ENCODE data around the gene CEND1. TPM values are rescaled to one million over a fixed set of nuclear protein-coding genes. Genes with fewer than 3 reads are reported as not detected.
A peak's percentile ranks its signal among the peaks of the same experiment; 100 is the strongest.

Gene CEND1
- total RNA-seq, 1 donor from 2014 or later, result 0.27 TPM

- DNase-seq (no peak), ATAC-seq (ENCODE audit: low read depth) (no peak)
- no peak for TF ChIP-seq CTCF (IDR thresholded peaks at IDR 0.05)
- no peaks in the 10 kb centered on the region for H3K27me3 Mint-ChIP-seq
- H3K36me3 Mint-ChIP-seq (ENCODE audit: low read depth), result peaks cover 25% of the 10 kb centered on the region
- H3K4me1 Mint-ChIP-seq, result peaks cover 20% of the 10 kb centered on the region
- POLR2A ChIA-PET, result interaction anchor here (0.6 to 5.6 kb wide), 2 partner anchors 15 to 20 kb away, joined by 5 to 104 read pairs; partner anchors contain the start of genes CD151 and CRACR2B
- intact Hi-C loops (cut with micrococcal nuclease), result no loop called here
- CTCF ChIA-PET, result no interaction called here
- no peak overlapping the region for H3K4me3 Mint-ChIP-seq
- no peaks in the 10 kb centered on the region for H3K9me3 Mint-ChIP-seq
- H3K27ac Mint-ChIP-seq, result no peak overlapping the region
These were observed 26.5 kb upstream of the CEND1 start for GRCh38 chr11:816433-816779.

GRCh38 chr11:815675-816432, 26.0 kb upstream of the CEND1 start:
- intact Hi-C loops (cut with micrococcal nuclease), result no loop called here
- Mint-ChIP-seq H3K27ac (no peak overlapping the region), H3K27me3 (no peaks in the 10 kb centered on the region), H3K9me3 (no peaks in the 10 kb centered on the region), H3K4me3 (no peak overlapping the region), H3K4me1 (peaks cover 21% of the 10 kb centered on the region), H3K36me3 (ENCODE audit: low read depth) (peaks cover 31% of the 10 kb centered on the region)
- no peak for TF ChIP-seq CTCF (IDR thresholded peaks at IDR 0.05)
- POLR2A ChIA-PET, result interaction anchor here (0.6 to 5.6 kb wide), 2 partner anchors 15 to 20 kb away, joined by 5 to 104 read pairs; partner anchors contain the start of genes CD151 and CRACR2B
- ATAC-seq (ENCODE audit: low read depth) (no peak), DNase-seq (no peak)
- CTCF ChIA-PET, result no interaction called here

- Mint-ChIP-seq H3K27me3 (no peaks in the 10 kb centered on the region), H3K9me3 (no peaks in the 10 kb centered on the region), H3K36me3 (ENCODE audit: low read depth) (peaks cover 39% of the 10 kb centered on the region), H3K4me1 (peaks cover 27% of the 10 kb centered on the region), H3K4me3 (no peak overlapping the region), H3K27ac (no peak overlapping the region)
- DNase-seq, result no peak
- no peak for ATAC-seq (ENCODE audit: low read depth)
- intact Hi-C loops (cut with micrococcal nuclease), result no loop called here
- CTCF ChIA-PET, result no interaction called here
- POLR2A ChIA-PET, result interaction anchor here (1.1 kb wide), 1 partner anchor 17 kb away, joined by 4 read pairs; no protein-coding TSS in a partner anchor
- no peak for TF ChIP-seq CTCF (IDR thresholded peaks at IDR 0.05)
These were observed 23.7 kb upstream of the CEND1 start for GRCh38 chr11:813456-814096.

- Mint-ChIP-seq H3K27ac (no peak overlapping the region), H3K27me3 (no peaks in the 10 kb centered on the region), H3K9me3 (no peaks in the 10 kb centered on the region), H3K4me3 (no peak overlapping the region), H3K36me3 (ENCODE audit: low read depth) (peaks cover 39% of the 10 kb centered on the region), H3K4me1 (peaks cover 29% of the 10 kb centered on the region)
- TF ChIP-seq CTCF (IDR thresholded peaks at IDR 0.05), result no peak
- intact Hi-C loops (cut with micrococcal nuclease), result no loop called here
- ChIA-PET CTCF (no interaction called here), POLR2A (interaction anchor here (0.9 to 1.3 kb wide), 3 partner anchors 16 to 30 kb away, joined by 3 to 4 read pairs (median 4); partner anchors contain the start of gene TSPAN4)
- DNase-seq, result no peak
- ATAC-seq (ENCODE audit: low read depth), result no peak
These were observed 23.2 kb upstream of the CEND1 start for GRCh38 chr11:813072-813455.

- ChIA-PET CTCF (no interaction called here), POLR2A (interaction anchor here (0.9 to 1.3 kb wide), 2 partner anchors 17 to 31 kb away, joined by 3 to 4 read pairs; partner anchors contain the start of gene TSPAN4)
- no peak for TF ChIP-seq CTCF (IDR thresholded peaks at IDR 0.05)
- Mint-ChIP-seq H3K9me3 (no peaks in the 10 kb centered on the region), H3K4me3 (peak overlapping the region; percentile 48), H3K27me3 (no peaks in the 10 kb centered on the region), H3K36me3 (ENCODE audit: low read depth) (peaks cover 39% of the 10 kb centered on the region), H3K27ac (peak overlapping the region; percentile 41), H3K4me1 (peaks cover 33% of the 10 kb centered on the region)
- DNase-seq, result no peak
- no peak for ATAC-seq (ENCODE audit: low read depth)
- intact Hi-C loops (cut with micrococcal nuclease), result no loop called here
These were observed 22.5 kb upstream of the CEND1 start for GRCh38 chr11:812390-812789.
